Cardiac muscle cell (in vitro differentiated cells and primary cell): ENCODE results near the gene LIN54. TPM values are rescaled to one million over a fixed set of nuclear protein-coding genes. Genes with fewer than 3 reads are reported as not detected.
A peak's percentile ranks its signal among the peaks of the same experiment; 100 is the strongest.

Experiments used
- DNase-seq, 2 donors: peaks; one replicate each; pipeline versions ENCODE4 v3.0.0 to v3.0.0-alpha.2; 2010 to 2017; ENCODE audit warnings: low read depth in 1 of 2, low spot score in 1 of 2
- H3K27ac ChIP-seq: fragments of 200-600 bp; sonication (generic); 2 replicates; pipeline ENCODE4 v1.5.1; 2016
- H3K27me3 ChIP-seq: fragments of 200-600 bp; sonication (generic); 2 replicates; pipeline ENCODE4 v1.6.0; 2016; ENCODE audit warnings: control low read depth
- H3K36me3 ChIP-seq: fragments of 200-600 bp; sonication (generic); 2 replicates; pipeline ENCODE4 v1.5.1; 2016; ENCODE audit warnings: control low read depth
- H3K4me1 ChIP-seq: fragments of 200-600 bp; sonication (generic); 2 replicates; pipeline ENCODE4 v1.8.1; 2017; ENCODE audit warnings: low read depth, mild to moderate bottlenecking, mixed run types
- H3K4me3 ChIP-seq: fragments of 200-600 bp; sonication (generic); 2 replicates; pipeline ENCODE4 v1.5.1; 2016; ENCODE audit warnings: mild to moderate bottlenecking
- H3K9me3 ChIP-seq: fragments of 200-600 bp; sonication (generic); 2 replicates; pipeline ENCODE4 v1.5.1; 2017; ENCODE audit warnings: low read depth, mild to moderate bottlenecking, control low read depth
- CTCF ChIP-seq: IDR thresholded peaks from 2 replicates; pipeline ENCODE4 v1.5.1; 2012; ENCODE audit warnings: low read depth, mild to moderate bottlenecking, low read length
- polyA plus RNA-seq: library from polyadenylated mRNA; unstranded; fragments of >200 nt; fragmentation: Nextera tagmentation; extraction: Ambion mirVana; gene quantifications from 2 replicates; pipeline ENCODE4 v1.2.1, GENCODE V29; 2016
- total RNA-seq: library from RNA; depleted of rRNA; stranded (reverse); fragments of >200 nt; gene quantifications from 2 replicates; pipeline ENCODE4 v1.2.3, GENCODE V29; 2016

The LIN54 gene
- total and polyA plus RNA-seq, 2 experiments from 2014 or later, result 4.8 to 9.2 TPM

- no peak for DNase-seq
- no peak for TF ChIP-seq CTCF
- Histone ChIP-seq H3K36me3 (peaks cover 8% of the 10 kb centered on the region), H3K9me3 (no peaks in the 10 kb centered on the region), H3K27ac (peak overlapping the region; percentile 97), H3K4me1 (peaks cover 14% of the 10 kb centered on the region), H3K4me3 (peak overlapping the region; percentile 73), H3K27me3 (no peaks in the 10 kb centered on the region)
These were observed 110.6 kb downstream of the LIN54 start for GRCh38 chr4:82900066-82900410.

GRCh38 chr4:82899374-82900065 is 111.1 kb downstream of the LIN54 start:
- H3K36me3 ChIP-seq, result peaks cover 12% of the 10 kb centered on the region
- H3K4me3 ChIP-seq, result peak overlapping the region; percentile 73
- H3K9me3 ChIP-seq, result no peaks in the 10 kb centered on the region
- peak overlapping the region; percentile 97 for H3K27ac ChIP-seq
- peaks cover 14% of the 10 kb centered on the region for H3K4me1 ChIP-seq
- no peaks in the 10 kb centered on the region for H3K27me3 ChIP-seq
- no peak for TF ChIP-seq CTCF
- DNase-seq, result peak; percentile 4 to 16

- Histone ChIP-seq H3K4me3 (peak overlapping the region; percentile 73), H3K9me3 (no peaks in the 10 kb centered on the region), H3K36me3 (peaks cover 17% of the 10 kb centered on the region), H3K4me1 (peaks cover 14% of the 10 kb centered on the region), H3K27ac (peak overlapping the region; percentile 46), H3K27me3 (no peaks in the 10 kb centered on the region)
- peak; percentile 31 for TF ChIP-seq CTCF
- peak in 1 of 2 donors; percentile 92 for DNase-seq
These were observed 112.0 kb downstream of the LIN54 start for GRCh38 chr4:82898322-82899243.

- TF ChIP-seq CTCF, result no peak
- H3K9me3 ChIP-seq, result no peaks in the 10 kb centered on the region
- H3K27ac ChIP-seq, result no peak overlapping the region
- H3K4me3 ChIP-seq, result no peak overlapping the region
- H3K27me3 ChIP-seq, result no peaks in the 10 kb centered on the region
- DNase-seq, result no peak
- peaks cover 25% of the 10 kb centered on the region for H3K36me3 ChIP-seq
- peaks cover 18% of the 10 kb centered on the region for H3K4me1 ChIP-seq
These were observed 113.9 kb downstream of the LIN54 start for GRCh38 chr4:82896755-82897154.

- no peak overlapping the region for H3K4me3 ChIP-seq
- H3K27ac ChIP-seq, result no peak overlapping the region
- H3K9me3 ChIP-seq, result no peaks in the 10 kb centered on the region
- no peak for TF ChIP-seq CTCF
- H3K27me3 ChIP-seq, result no peaks in the 10 kb centered on the region
- H3K4me1 ChIP-seq, result peaks cover 21% of the 10 kb centered on the region
- peak in 1 of 2 donors; percentile 77 for DNase-seq
- peaks cover 25% of the 10 kb centered on the region for H3K36me3 ChIP-seq
These were observed 116.7 kb downstream of the LIN54 start for GRCh38 chr4:82893942-82894341.
